Mucosa of stomach (tissue), 1 donor: Measurements from ENCODE around the gene SNX6.
"Not testable (repeated sequence)": the region's sequence is repeated elsewhere in the genome, so short reads cannot be mapped to it uniquely, and the experiment has no call there.

Source experiments
- H3K27me3 ChIP-seq: one replicate; pipeline ENCODE4 v1.7.0; 2013; ENCODE audit warnings: mild to moderate bottlenecking, low read length; ENCODE audit not compliant: control insufficient read depth, insufficient read depth
- H3K36me3 ChIP-seq: one replicate; pipeline ENCODE4 v1.7.0; 2013; ENCODE audit warnings: low read length; ENCODE audit not compliant: control insufficient read depth, insufficient read depth
- H3K4me1 ChIP-seq: one replicate; pipeline ENCODE4 v1.7.0; 2013; ENCODE audit warnings: mild to moderate bottlenecking, low read length; ENCODE audit not compliant: control insufficient read depth, insufficient read depth
- H3K4me3 ChIP-seq: one replicate; pipeline ENCODE4 v1.7.0; 2013; ENCODE audit warnings: low read length
- H3K9ac ChIP-seq: one replicate; pipeline ENCODE4 v1.7.0; 2013; ENCODE audit warnings: mild to moderate bottlenecking, low read length, moderate library complexity
- H3K9me3 ChIP-seq: one replicate; pipeline ENCODE4 v1.7.0; 2013; ENCODE audit warnings: mild to moderate bottlenecking, low read length, moderate library complexity; ENCODE audit not compliant: control insufficient read depth
- donor health status: Pancreatic carcinoma.

Gene SNX6

DNA sequence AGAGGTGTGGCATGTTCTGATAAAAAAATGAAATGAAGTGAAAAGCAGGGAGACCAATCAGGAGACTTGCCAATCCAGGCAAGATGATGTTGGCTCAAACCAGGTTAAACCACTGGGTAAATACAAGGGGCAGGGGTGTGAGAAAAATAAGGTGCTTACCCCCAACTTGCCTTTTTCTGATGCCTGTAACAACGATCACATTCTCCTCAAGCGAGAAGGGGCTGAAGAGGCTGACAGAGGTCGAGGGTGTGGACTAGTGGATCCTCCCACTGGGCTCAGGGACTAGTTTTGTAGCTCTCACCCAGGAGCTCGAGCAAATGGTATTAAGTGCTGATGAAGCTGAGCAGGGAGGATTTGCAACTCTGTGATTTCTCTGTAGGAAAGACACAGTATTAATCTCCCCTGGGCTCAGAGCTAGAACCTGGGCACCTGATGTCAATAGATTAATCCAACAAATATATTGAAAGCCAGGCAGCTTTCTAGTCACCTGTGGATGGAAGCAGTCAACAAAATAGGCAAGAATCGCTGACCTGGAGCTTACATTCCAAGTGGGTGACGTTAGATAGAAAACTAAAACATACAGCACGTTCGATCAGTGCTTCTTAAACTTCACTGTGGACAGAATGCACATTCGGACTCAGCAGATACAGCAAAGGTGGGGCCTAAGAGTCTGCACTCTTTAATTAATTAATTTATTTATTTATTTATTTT lies 75.3 kb downstream of the SNX6 start:
- Histone ChIP-seq H3K9me3 (no peaks in the 10 kb centered on the region), H3K9ac (peak overlapping the region; percentile 23), H3K4me1 (peaks cover 12% of the 10 kb centered on the region), H3K27me3 (no peaks in the 10 kb centered on the region), H3K36me3 (no peaks in the 10 kb centered on the region), H3K4me3 (no peak overlapping the region)

DNA sequence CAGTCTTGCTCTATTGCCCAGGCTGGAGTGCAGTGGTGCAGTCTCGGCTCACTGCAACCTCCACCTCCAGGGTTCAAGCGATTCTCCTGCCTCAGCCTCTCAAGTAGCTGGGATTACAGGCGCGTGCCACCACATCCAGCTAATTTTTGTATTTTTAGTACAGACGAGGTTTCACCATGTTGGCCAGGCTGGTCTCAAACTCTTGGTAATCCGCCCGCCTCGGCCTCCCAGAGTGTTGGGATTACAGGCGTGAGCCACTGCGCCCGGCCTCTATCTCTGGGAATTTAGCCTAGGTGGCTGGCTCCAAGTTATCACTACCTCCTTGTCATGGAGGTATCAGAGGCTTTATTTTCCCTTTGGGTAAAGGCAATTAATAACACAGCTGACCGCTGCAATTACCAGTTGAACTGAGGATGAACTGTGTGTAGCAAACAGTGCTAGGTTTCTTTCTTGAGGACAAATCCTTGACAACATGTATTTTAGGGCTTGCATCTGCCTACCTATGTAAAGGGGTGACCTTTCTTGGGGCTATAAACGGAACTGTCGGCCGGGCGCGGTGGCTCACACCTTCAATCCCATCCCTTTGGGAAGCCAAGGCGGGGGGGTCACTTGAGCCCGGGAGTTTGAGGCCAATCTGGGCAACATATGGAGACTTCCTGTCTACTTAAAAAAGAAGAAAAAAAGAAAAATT lies 80.5 kb downstream of the SNX6 start:
- not testable (repeated sequence) for H3K4me3 ChIP-seq, H3K36me3 ChIP-seq, H3K9ac ChIP-seq, H3K27me3 ChIP-seq, H3K9me3 ChIP-seq, H3K4me1 ChIP-seq

DNA sequence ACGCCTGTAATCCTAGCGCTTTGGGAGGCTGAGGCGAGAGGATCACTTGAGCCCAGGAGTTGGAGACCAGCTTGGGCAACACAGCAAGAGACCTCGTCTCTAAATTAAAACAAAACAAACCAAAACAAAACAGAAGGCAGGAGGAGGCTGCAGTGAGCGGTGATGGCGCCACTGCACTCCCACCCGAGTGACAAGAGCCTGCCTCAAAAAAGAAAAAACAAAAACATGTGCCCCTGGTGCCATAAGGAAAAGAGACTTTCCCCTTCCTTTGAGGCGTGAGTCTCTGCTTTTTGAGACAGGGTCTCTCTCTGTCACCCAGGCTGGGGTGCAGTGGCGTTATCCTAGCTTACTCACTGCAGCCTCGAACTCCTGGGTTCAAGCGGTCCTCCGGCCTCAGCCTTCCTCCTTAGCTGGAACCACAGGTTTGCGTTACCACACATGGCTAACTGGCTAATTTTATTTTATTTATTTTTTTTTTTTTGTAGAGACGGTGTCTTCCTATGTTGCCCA lies 81.4 kb downstream of the SNX6 start:
- Histone ChIP-seq H3K9ac (no peak overlapping the region), H3K4me3 (no peak overlapping the region), H3K36me3 (no peaks in the 10 kb centered on the region), H3K4me1 (no peaks in the 10 kb centered on the region), H3K9me3 (no peaks in the 10 kb centered on the region), H3K27me3 (no peaks in the 10 kb centered on the region)

DNA sequence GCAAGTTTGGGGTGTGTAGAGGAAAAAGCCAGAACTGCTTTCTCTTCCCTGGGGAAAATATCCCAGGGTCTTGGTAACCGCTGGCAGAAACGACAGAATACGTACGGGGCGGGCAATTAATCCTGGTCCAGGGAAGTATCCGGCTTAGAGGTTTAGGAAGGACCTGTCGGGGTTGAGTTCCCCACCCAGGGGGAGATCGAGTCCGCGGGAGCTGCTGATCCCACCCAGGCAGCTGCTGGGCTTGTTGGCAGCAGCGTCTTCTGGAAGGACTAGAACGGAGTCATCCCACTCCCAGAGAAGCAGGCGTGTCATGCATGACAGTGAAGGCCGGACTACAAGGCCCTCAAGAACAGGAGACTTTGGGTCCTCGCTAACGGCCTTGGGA lies 82.8 kb downstream of the SNX6 start:
- H3K4me3 ChIP-seq, H3K9me3 ChIP-seq, H3K9ac ChIP-seq, H3K27me3 ChIP-seq, H3K36me3 ChIP-seq, H3K4me1 ChIP-seq: not testable (repeated sequence)

DNA sequence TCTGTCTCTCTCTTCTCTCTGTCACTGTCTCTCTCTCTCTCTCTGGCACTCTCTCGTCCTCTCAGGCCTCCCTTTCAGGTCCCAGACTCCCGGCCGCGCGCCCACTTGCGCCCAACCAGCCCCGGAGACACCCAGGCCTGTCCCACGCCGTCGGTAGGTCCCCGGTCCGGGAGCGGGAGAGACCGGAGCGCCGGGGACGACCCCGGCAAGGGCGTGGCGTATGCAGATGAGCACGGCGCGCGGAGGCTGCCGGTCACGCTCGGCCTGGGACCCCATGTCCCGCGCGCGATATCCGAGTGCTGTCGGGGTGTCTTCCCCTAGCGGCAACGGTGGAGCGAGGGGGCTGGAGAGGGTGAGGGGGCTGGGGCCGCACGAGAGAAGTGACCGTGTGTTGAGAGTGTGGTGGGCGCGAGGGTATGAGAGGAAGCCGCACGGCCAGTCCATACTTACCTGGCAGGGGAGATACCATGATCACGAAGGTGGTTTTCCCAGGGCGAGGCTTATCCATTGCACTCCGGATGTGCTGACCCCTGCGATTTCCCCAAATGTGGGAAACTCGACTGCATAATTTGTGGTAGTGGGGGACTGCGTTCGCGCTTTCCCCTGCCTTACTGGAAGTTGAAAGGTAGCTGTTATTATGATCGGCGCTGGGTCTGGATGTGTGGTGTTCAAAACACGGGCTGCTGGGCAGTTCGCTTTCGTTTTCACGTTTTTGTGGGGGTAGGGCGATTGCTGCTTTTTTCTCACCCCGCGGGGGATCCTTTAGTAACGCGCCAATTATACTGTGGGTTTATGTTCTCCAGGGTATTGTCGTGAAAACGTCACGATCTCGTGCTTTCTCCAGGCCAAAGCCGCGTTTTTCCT lies 83.4 kb downstream of the SNX6 start:
- not testable (repeated sequence) for H3K9ac ChIP-seq, H3K9me3 ChIP-seq, H3K36me3 ChIP-seq, H3K4me1 ChIP-seq, H3K4me3 ChIP-seq, H3K27me3 ChIP-seq

DNA sequence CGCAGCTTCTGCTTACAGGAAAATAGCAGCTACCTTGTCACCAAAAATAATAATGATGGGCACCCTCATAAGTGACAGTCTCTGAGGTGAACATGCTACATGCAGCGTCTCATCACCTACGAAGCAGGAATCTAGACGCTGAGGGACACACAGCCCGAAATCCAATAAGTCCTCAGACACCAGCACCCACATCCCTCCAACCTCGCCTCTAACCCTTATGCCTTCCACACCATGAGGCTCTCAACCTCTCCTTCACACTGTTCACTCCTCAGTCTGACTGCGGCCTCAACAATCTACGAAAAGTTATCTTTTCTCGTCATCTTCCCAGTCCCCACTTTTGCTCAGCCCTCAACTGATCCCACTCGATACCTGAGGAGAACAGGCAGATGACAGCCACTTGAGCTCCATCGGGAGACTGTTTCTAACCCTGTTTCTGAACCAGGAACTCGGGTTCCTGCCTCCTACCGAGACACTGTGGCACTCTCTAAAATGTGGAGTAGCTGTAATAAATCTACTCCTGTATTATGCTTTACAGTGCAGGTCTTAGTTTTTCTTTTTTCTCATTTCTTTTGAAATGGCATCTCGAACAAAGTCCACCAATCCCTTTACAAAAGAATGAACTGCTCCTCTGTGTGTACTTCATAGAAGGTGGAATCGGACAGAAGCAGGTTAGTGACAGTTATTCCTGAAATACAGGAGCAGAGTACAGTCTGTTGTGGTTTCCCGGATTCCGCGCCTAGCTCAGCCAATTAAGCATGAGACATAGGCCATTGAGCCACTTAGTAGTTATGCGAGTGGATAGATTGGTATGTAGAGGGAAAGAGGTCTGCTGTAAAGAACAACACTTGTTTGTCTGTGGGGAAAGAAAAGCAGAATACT lies 89.5 kb downstream of the SNX6 start:
- H3K9ac ChIP-seq, result peak overlapping the region; percentile 99
- not testable (repeated sequence) for H3K9me3 ChIP-seq, H3K4me3 ChIP-seq, H3K27me3 ChIP-seq, H3K4me1 ChIP-seq, H3K36me3 ChIP-seq

DNA sequence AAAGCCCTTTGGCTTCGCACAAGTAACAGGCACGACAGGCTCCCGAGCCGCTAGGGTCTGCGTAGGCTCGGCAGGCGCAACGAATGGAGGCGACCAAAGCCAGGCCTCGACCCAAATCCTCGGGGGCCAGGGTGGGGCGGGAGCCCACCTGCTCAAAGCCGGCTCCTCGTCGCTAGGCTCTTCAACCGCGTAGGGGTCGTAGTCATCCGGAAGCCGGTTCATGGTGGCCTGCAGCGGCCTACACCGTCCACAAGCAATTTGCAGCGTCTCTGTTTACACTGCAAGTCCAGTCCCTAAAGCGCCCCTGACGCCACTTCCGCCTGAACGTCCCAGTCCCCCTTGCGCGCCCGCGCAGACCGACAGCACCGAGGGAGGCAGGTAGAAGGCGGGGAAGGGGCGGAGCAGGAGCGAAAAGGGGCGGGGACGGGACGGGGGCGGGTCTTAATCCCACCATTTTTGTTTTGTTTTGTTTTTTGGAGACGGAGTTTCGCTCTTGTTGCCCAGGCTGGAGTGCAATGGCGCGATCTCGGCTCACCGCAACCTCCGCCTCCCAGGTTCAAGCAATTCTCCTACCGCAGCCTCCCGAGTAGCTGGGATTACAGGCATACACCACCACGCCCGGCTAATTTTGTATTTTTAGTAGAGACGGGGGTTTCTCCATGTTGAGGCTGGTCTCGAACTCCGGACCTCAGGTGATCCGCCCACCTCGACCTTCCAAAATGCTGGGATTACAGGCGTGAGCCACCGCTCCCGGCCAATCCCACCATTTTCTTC lies 90.4 kb downstream of the SNX6 start, which contains the start of gene EAPP:
EAPP (minus strand) TSS at position 295 of the 774 bp plus-strand sequence; CDS start at position 222, 73 bp downstream.
- Histone ChIP-seq H3K4me3 (peak within 1 kb of the TSS; percentile 92), H3K4me1 (peaks cover 5% of the 10 kb centered on the region), H3K27me3 (no peaks in the 10 kb centered on the region), H3K36me3 (no peaks in the 10 kb centered on the region), H3K9me3 (no peaks in the 10 kb centered on the region), H3K9ac (peak within 1 kb of the TSS; percentile 99)

DNA sequence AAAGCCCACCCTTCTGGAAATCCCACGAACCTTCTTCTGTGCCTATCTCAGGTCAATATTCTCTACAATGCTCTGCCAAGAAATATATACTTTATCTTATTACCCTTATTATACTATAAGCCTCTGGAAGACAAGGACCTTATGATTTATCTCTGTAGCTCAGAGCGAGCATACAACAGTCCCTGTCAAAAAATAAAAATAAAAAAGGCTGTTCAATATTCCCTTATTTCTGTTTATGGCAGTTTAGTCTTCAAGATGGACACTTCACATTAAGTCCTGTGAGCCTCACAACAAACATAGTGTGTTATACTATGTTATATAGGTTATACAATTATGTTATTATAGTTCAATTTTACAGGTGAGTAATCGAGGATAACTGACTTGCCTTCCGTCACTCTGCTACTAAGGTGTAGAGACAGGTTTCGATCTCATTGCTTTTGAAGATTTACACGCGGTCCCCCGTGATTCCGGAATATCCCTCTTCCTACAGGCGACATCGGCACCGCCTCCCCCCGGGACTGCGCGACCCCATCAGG lies 91.0 kb downstream of the SNX6 start:
- H3K27me3 ChIP-seq, result no peaks in the 10 kb centered on the region
- H3K4me1 ChIP-seq, result peaks cover 5% of the 10 kb centered on the region
- no peaks in the 10 kb centered on the region for H3K9me3 ChIP-seq
- H3K4me3 ChIP-seq, result peak overlapping the region; percentile 92
- no peaks in the 10 kb centered on the region for H3K36me3 ChIP-seq
- H3K9ac ChIP-seq, result peak overlapping the region; percentile 99

DNA sequence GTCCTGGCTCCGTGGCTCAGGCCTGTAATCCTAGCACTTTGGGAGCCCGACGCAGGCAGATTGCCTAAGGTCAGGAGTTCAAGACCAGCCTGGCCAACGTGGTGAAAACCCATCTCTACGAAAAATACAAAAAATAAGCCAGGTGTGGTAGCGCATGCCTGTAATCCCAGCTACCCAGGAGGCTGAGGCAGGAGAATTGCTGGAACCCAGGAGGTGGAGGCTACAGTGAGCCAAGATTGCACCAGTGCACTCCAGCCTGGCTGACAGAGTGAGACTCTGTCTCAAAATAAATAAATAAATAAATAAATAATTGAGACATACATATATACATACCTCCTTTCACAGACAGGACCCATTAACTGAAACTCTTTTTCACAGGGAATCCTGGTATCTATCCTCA lies 91.9 kb downstream of the SNX6 start:
- H3K9ac ChIP-seq, H3K27me3 ChIP-seq, H3K9me3 ChIP-seq, H3K4me3 ChIP-seq, H3K36me3 ChIP-seq, H3K4me1 ChIP-seq: not testable (repeated sequence)

DNA sequence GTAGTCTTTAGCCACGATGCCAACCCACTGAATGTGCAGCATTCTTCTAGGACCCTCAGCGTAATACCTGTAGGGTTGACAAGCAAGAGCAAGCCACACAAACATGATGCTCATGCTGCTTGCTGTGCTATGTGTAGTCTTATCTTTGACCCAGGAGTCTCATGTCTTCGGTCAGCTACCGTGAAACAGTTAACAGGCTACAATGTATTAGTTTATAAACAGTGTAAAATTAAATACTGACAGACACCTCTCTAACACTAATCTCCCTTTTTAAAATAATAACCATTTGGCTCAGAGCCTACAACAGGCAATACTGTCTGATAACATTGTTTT lies 92.3 kb downstream of the SNX6 start:
- no peak overlapping the region for H3K4me3 ChIP-seq
- H3K36me3 ChIP-seq, result no peaks in the 10 kb centered on the region
- peaks cover 5% of the 10 kb centered on the region for H3K4me1 ChIP-seq
- no peaks in the 10 kb centered on the region for H3K9me3 ChIP-seq
- no peaks in the 10 kb centered on the region for H3K27me3 ChIP-seq
- no peak overlapping the region for H3K9ac ChIP-seq
